Activated CD4-positive, alpha-beta T cell treated with anti-CD3 and anti-CD28 coated beads, Interleukin-2, amount 10 ng/mL, durations not matched to agents 7 days and 5 days (primary cell): ENCODE data around the gene PDGFRB. TPM values are rescaled to one million over a fixed set of nuclear protein-coding genes. Genes with fewer than 3 reads are reported as not detected.

Source experiments
- CTCF ChIA-PET: fragments of 350-600 bp; sonication (Branson Sonifier 250); formaldehyde crosslinking; loops from one replicate; lab custom pipeline; 2021; ENCODE audit warnings: antibody characterized with exemption; lab: Charles Lee
- POLR2A ChIA-PET: fragments of 350-600 bp; sonication (Branson Sonifier 250); formaldehyde crosslinking; loops from one replicate; lab custom pipeline; 2021; ENCODE audit warnings: antibody characterized with exemption; lab: Charles Lee
- DNase-seq: peaks from one replicate; pipeline ENCODE4 v3.0.0-alpha.2; 2020
- H3K27ac Mint-ChIP-seq: one replicate; pipeline ENCODE4 v1.8.0; 2021; ENCODE audit warnings: mild to moderate bottlenecking, moderate library complexity, mixed read lengths
- H3K27me3 Mint-ChIP-seq: one replicate; pipeline ENCODE4 v1.8.0; 2021; ENCODE audit warnings: mixed read lengths
- H3K36me3 Mint-ChIP-seq: one replicate; pipeline ENCODE4 v1.8.0; 2021; ENCODE audit warnings: low read depth, mixed read lengths
- H3K4me1 Mint-ChIP-seq: one replicate; pipeline ENCODE4 v1.8.0; 2021; ENCODE audit warnings: mixed read lengths
- H3K4me3 Mint-ChIP-seq: one replicate; pipeline ENCODE4 v1.8.0; 2021; ENCODE audit warnings: mild to moderate bottlenecking, moderate library complexity, mixed read lengths
- H3K9me3 Mint-ChIP-seq: one replicate; pipeline ENCODE4 v1.8.0; 2021; ENCODE audit warnings: mixed read lengths
- total RNA-seq, 2 experiments: library from RNA; stranded (reverse); gene quantifications; one replicate each; pipeline ENCODE4 v1.2.3, GENCODE V29; 2021

PDGFRB gene
- total RNA-seq, 2 experiments from 2014 or later = 1.9 to 3.6 TPM

DNA sequence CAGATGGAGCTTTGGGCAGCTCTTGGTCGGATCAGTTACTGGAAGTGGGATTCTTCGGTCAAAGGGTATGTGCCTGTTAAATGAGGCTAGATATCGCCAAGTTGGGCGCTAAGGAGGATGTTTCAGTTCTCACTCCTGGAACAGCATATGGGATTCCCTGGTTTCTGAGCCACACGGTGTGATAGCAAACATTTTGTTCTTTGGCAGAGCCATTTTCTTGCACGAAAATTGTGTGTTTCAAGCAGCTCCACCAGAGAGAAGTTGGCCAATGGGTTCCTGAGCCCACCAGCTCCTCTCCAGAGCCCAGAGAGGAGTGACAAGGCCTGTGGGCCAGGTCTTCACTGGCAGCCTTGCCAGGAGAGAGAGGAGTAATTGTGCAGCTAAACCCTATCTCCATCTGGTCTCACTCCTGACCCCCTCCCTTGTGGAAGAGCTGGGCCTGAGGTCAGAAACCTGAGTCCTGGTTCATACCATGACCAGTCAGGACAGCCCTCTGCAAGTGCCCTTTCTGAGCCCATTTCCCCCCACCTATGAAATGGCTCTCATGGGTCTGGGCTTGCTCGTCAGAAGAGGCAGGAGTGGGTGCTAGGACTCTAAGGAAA lies 23.5 kb upstream of the PDGFRB start:
- H3K27ac Mint-ChIP-seq = no peak overlapping the region
- no peaks in the 10 kb centered on the region for H3K36me3 Mint-ChIP-seq
- DNase-seq = no peak
- no peaks in the 10 kb centered on the region for H3K9me3 Mint-ChIP-seq
- no peaks in the 10 kb centered on the region for H3K4me1 Mint-ChIP-seq
- no peak overlapping the region for H3K4me3 Mint-ChIP-seq
- peaks cover 2% of the 10 kb centered on the region for H3K27me3 Mint-ChIP-seq
- ChIA-PET POLR2A (no interaction called here), CTCF (interaction anchor here (1.2 to 1.5 kb wide), 3 partner anchors 9 to 17 kb away, joined by 3 to 4 read pairs (median 4); no protein-coding TSS in a partner anchor)

DNA sequence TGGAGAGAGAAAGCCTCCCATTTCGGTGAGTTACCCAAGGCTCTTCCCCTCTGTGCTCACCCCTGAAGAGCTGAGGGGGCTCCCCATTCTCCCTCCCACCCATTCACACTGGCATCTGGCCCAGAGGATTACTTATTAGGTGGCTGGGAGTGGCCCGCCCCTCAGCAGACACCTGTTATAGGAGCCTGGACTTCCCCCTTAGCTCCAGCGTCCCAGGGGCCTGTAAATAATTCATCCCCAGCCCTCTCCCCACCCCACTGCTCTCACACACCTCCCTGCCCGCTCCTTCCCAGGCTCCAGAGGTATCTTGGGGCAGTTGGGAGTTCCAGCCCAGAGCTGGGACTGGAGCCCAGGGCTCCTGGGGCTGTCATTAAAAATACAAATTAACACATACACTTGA lies 22.6 kb upstream of the PDGFRB start:
- ChIA-PET CTCF (interaction anchor here (0.6 to 1.9 kb wide), 5 partner anchors 9 to 21 kb away, joined by 3 to 4 read pairs (median 4); no protein-coding TSS in a partner anchor), POLR2A (interaction anchor here (0.6 kb wide), 1 partner anchor 567 kb away, joined by 3 read pairs; no protein-coding TSS in a partner anchor)
- Mint-ChIP-seq H3K4me3 (no peak overlapping the region), H3K36me3 (no peaks in the 10 kb centered on the region), H3K27ac (no peak overlapping the region), H3K27me3 (peaks cover 6% of the 10 kb centered on the region), H3K4me1 (no peaks in the 10 kb centered on the region), H3K9me3 (no peaks in the 10 kb centered on the region)
- DNase-seq = no peak

GRCh38 chr5:150177721-150178120 lies 22.1 kb upstream of the PDGFRB start:
- no peak overlapping the region for H3K4me3 Mint-ChIP-seq
- H3K4me1 Mint-ChIP-seq = no peaks in the 10 kb centered on the region
- CTCF ChIA-PET = interaction anchor here (0.6 to 1.9 kb wide), 3 partner anchors 10 to 21 kb away, joined by 3 to 4 read pairs (median 3); no protein-coding TSS in a partner anchor
- H3K27me3 Mint-ChIP-seq = peaks cover 9% of the 10 kb centered on the region
- POLR2A ChIA-PET = no interaction called here
- no peak overlapping the region for H3K27ac Mint-ChIP-seq
- H3K36me3 Mint-ChIP-seq = no peaks in the 10 kb centered on the region
- DNase-seq = no peak
- no peaks in the 10 kb centered on the region for H3K9me3 Mint-ChIP-seq

- ChIA-PET POLR2A (no interaction called here), CTCF (interaction anchor here (0.8 to 1.9 kb wide), 7 partner anchors 8 to 343 kb away, joined by 3 to 6 read pairs (median 3); no protein-coding TSS in a partner anchor)
- no peak for DNase-seq
- Mint-ChIP-seq H3K4me3 (no peak overlapping the region), H3K4me1 (no peaks in the 10 kb centered on the region), H3K27ac (no peak overlapping the region), H3K9me3 (no peaks in the 10 kb centered on the region), H3K36me3 (no peaks in the 10 kb centered on the region), H3K27me3 (peaks cover 12% of the 10 kb centered on the region)
These were observed 21.3 kb upstream of the PDGFRB start for GRCh38 chr5:150176745-150177477.

GRCh38 chr5:150175536-150175935 lies 19.9 kb upstream of the PDGFRB start:
- Mint-ChIP-seq H3K27ac (no peak overlapping the region), H3K9me3 (no peaks in the 10 kb centered on the region), H3K36me3 (no peaks in the 10 kb centered on the region), H3K4me3 (no peak overlapping the region), H3K4me1 (no peaks in the 10 kb centered on the region), H3K27me3 (peaks cover 14% of the 10 kb centered on the region)
- POLR2A ChIA-PET = no interaction called here
- CTCF ChIA-PET = interaction anchor here (0.9 to 1.9 kb wide), 8 partner anchors 12 to 425 kb away, joined by 3 to 7 read pairs (median 4); partner anchors contain the start of gene SLC6A7
- DNase-seq = no peak

GRCh38 chr5:150175076-150175475 lies 19.4 kb upstream of the PDGFRB start:
- H3K27me3 Mint-ChIP-seq = peaks cover 17% of the 10 kb centered on the region
- DNase-seq = no peak
- no peak overlapping the region for H3K4me3 Mint-ChIP-seq
- H3K9me3 Mint-ChIP-seq = no peaks in the 10 kb centered on the region
- no peaks in the 10 kb centered on the region for H3K36me3 Mint-ChIP-seq
- H3K4me1 Mint-ChIP-seq = no peaks in the 10 kb centered on the region
- CTCF ChIA-PET = interaction anchor here (1.1 to 1.9 kb wide), 4 partner anchors 13 to 424 kb away, joined by 3 to 7 read pairs (median 5); no protein-coding TSS in a partner anchor
- no peak overlapping the region for H3K27ac Mint-ChIP-seq
- POLR2A ChIA-PET = no interaction called here

DNA sequence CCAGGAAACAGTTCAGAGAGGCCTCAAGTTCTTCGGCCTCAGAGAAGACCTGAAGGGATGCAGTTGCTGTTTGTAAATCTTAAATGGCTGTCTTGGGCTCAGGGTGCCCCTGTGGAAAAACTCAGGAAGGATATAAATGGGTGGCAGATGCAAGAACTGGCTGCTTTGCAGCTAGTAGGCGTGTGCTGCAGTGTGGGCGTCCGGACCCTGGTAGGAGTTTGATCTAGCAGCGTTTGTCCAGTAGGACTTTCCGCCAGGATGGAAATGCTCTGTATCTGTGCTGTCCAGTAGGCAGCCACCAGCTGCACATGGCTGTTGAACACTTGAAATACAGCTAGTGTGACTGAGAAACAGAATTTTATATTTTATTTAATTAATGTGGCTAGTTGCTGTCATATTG lies 18.6 kb upstream of the PDGFRB start:
- ChIA-PET CTCF (interaction anchor here (1.2 to 1.9 kb wide), 2 partner anchors 12 to 39 kb away, joined by 5 to 7 read pairs; no protein-coding TSS in a partner anchor), POLR2A (no interaction called here)
- Mint-ChIP-seq H3K27me3 (peaks cover 19% of the 10 kb centered on the region), H3K36me3 (no peaks in the 10 kb centered on the region), H3K4me3 (no peak overlapping the region), H3K9me3 (no peaks in the 10 kb centered on the region), H3K27ac (no peak overlapping the region), H3K4me1 (no peaks in the 10 kb centered on the region)
- DNase-seq = no peak

DNA sequence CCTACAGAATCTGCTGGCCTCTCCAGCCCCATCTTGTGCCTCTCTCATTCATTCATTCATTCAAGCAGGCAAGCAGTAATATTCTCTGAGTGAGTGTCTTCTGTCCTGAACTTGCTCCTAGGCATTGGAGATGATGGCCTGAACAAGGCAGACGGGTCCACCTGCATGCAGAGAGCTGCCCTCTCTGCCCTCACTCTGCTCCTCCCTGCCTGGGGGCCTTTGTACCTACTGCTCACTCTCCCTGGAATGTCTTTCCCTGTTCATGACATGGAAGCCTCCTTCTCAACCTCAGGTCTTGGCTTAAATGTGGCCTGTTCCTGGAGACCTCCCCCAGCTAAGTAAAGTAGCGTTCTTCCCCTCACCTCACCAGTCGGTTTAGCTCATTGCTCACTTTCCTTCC lies 17.5 kb upstream of the PDGFRB start:
- DNase-seq = no peak
- no peaks in the 10 kb centered on the region for H3K9me3 Mint-ChIP-seq
- ChIA-PET CTCF (interaction anchor here (1.1 to 1.9 kb wide), 3 partner anchors 9 to 45 kb away, joined by 3 to 5 read pairs (median 4); no protein-coding TSS in a partner anchor), POLR2A (no interaction called here)
- H3K4me3 Mint-ChIP-seq = no peak overlapping the region
- no peaks in the 10 kb centered on the region for H3K36me3 Mint-ChIP-seq
- no peaks in the 10 kb centered on the region for H3K4me1 Mint-ChIP-seq
- H3K27me3 Mint-ChIP-seq = peaks cover 28% of the 10 kb centered on the region
- H3K27ac Mint-ChIP-seq = no peak overlapping the region

GRCh38 chr5:150172556-150172955 lies 16.9 kb upstream of the PDGFRB start:
- CTCF ChIA-PET = interaction anchor here (1.1 to 1.9 kb wide), 3 partner anchors 9 to 46 kb away, joined by 3 to 5 read pairs (median 4); no protein-coding TSS in a partner anchor

DNA sequence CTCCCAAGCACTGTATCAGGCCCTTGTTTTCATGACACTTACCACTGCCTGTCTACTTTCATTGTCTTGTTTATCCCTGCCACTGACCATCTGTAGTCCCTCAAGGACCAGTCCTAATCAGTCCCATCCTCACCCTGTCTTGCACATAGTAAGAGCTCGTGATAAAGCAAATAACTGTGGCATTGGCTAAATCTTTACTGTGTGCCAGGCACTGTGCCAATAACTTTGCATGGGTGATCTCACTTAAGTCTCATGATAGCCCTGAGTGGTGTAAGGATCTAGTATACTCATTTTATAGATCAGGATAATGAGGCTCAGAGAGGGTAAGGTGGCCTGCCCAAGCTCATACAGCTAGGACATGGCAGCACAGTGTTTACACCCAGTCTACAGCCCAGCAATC lies 16.5 kb upstream of the PDGFRB start:
- Mint-ChIP-seq H3K9me3 (no peaks in the 10 kb centered on the region), H3K4me1 (no peaks in the 10 kb centered on the region), H3K27ac (no peak overlapping the region), H3K27me3 (peaks cover 36% of the 10 kb centered on the region), H3K4me3 (no peak overlapping the region), H3K36me3 (no peaks in the 10 kb centered on the region)
- POLR2A ChIA-PET = no interaction called here
- DNase-seq = no peak
- CTCF ChIA-PET = interaction anchor here (1.9 kb wide), 1 partner anchor 13 kb away, joined by 5 read pairs; no protein-coding TSS in a partner anchor

More at GRCh38 chr5:150172556-150172955, 16.9 kb upstream of the PDGFRB start:
- no peak overlapping the region for H3K4me3 Mint-ChIP-seq
- no peak overlapping the region for H3K27ac Mint-ChIP-seq
- no peak for DNase-seq
- H3K27me3 Mint-ChIP-seq = peaks cover 32% of the 10 kb centered on the region
- POLR2A ChIA-PET = no interaction called here
- no peaks in the 10 kb centered on the region for H3K4me1 Mint-ChIP-seq
- no peaks in the 10 kb centered on the region for H3K36me3 Mint-ChIP-seq
- no peaks in the 10 kb centered on the region for H3K9me3 Mint-ChIP-seq

DNA sequence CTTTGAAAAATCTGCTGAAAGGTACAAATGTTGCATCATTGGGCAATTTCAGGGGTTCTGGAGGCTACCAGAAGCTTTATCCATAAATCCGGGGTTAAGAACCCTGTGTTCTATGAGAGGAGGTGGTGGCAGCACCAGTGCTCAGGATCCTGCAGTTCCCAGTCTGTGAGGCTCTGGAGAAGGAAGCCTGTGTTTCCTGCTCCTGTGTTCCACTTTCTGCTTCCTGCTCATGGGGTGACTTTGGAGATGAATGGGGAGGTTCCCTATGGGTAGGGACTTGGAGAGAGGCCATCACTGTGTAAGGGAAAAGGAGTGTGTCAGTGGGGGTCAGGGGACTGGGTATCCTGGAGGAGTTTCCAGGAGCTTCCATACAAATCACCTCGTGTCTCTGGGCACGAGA lies 13.2 kb upstream of the PDGFRB start:
- no peaks in the 10 kb centered on the region for H3K36me3 Mint-ChIP-seq
- ChIA-PET CTCF (interaction anchor here (0.5 to 1.8 kb wide), 4 partner anchors 10 to 1340 kb away, joined by 3 to 4 read pairs (median 3); no protein-coding TSS in a partner anchor), POLR2A (no interaction called here)
- H3K9me3 Mint-ChIP-seq = no peaks in the 10 kb centered on the region
- no peak for DNase-seq
- peaks cover 54% of the 10 kb centered on the region for H3K27me3 Mint-ChIP-seq
- H3K4me1 Mint-ChIP-seq = no peaks in the 10 kb centered on the region
- H3K27ac Mint-ChIP-seq = no peak overlapping the region
- H3K4me3 Mint-ChIP-seq = no peak overlapping the region

GRCh38 chr5:150167908-150168307 lies 12.3 kb upstream of the PDGFRB start:
- Mint-ChIP-seq H3K36me3 (no peaks in the 10 kb centered on the region), H3K9me3 (no peaks in the 10 kb centered on the region), H3K27me3 (peaks cover 49% of the 10 kb centered on the region), H3K27ac (no peak overlapping the region), H3K4me3 (no peak overlapping the region), H3K4me1 (no peaks in the 10 kb centered on the region)
- DNase-seq = no peak
- ChIA-PET CTCF (interaction anchor here (0.7 to 1.4 kb wide), 2 partner anchors 9 to 19 kb away, joined by 3 read pairs; no protein-coding TSS in a partner anchor), POLR2A (no interaction called here)
